ENCODE results near the gene CLDN18. TPM values are rescaled to one million over a fixed set of nuclear protein-coding genes. Genes with fewer than 3 reads are reported as not detected.
A peak's percentile ranks its signal among the peaks of the same experiment; 100 is the strongest.

The CLDN18 gene
- under 0.01 TPM in 1 of 2 replicates, not detected in the other for total RNA-seq (2012; rRNA removed)

- no peak within 1 kb of the TSS for H3K4me2 ChIP-seq (ENCODE audit: low read length)
- H3K27me3 ChIP-seq (ENCODE audit: control insufficient read depth, insufficient read depth, low read length): no peaks in the 10 kb centered on the region
- no peak within 1 kb of the TSS for H3K9ac ChIP-seq (ENCODE audit: low read depth, low read length)
- H3K4me3 ChIP-seq (ENCODE audit: low read length): no peak within 1 kb of the TSS
- H3K9me3 ChIP-seq (replicated peaks; ENCODE audit: low read length): no peaks in the 10 kb centered on the region
- no peaks in the 10 kb centered on the region for H3K36me3 ChIP-seq (ENCODE audit: insufficient read depth, low read length)
- no peaks in the 10 kb centered on the region for H3K4me1 ChIP-seq (ENCODE audit: control insufficient read depth, insufficient read depth, low read length)
These were observed at the start of gene CLDN18 for GRCh38 chr3:138009476-138010272. CLDN18 (plus strand) TSS chr3:138010165; CDS start chr3:138010226, 61 bp downstream.

- H3K4me2 ChIP-seq (ENCODE audit: low read length): no peak overlapping the region
These were observed 47.7 kb upstream of the CLDN18 start for GRCh38 chr3:137962251-137962650.

GRCh38 chr3:137963463-137963862, 46.5 kb upstream of the CLDN18 start:
- Histone ChIP-seq H3K9me3 (replicated peaks; ENCODE audit: low read length) (no peaks in the 10 kb centered on the region), H3K4me1 (ENCODE audit: control insufficient read depth, insufficient read depth, low read length) (no peaks in the 10 kb centered on the region), H3K4me2 (ENCODE audit: low read length) (no peak overlapping the region), H3K9ac (ENCODE audit: low read depth, low read length) (no peak overlapping the region), H3K36me3 (ENCODE audit: insufficient read depth, low read length) (no peaks in the 10 kb centered on the region), H3K4me3 (ENCODE audit: low read length) (no peak overlapping the region), H3K27me3 (ENCODE audit: control insufficient read depth, insufficient read depth, low read length) (peaks cover 13% of the 10 kb centered on the region)

More at GRCh38 chr3:137962251-137962650, 47.7 kb upstream of the CLDN18 start:
- no peak overlapping the region for H3K4me3 ChIP-seq (ENCODE audit: low read length)
- H3K36me3 ChIP-seq (ENCODE audit: insufficient read depth, low read length): no peaks in the 10 kb centered on the region
- no peaks in the 10 kb centered on the region for H3K4me1 ChIP-seq (ENCODE audit: control insufficient read depth, insufficient read depth, low read length)
- no peak overlapping the region for H3K9ac ChIP-seq (ENCODE audit: low read depth, low read length)
- H3K27me3 ChIP-seq (ENCODE audit: control insufficient read depth, insufficient read depth, low read length): peaks cover 23% of the 10 kb centered on the region
- H3K9me3 ChIP-seq (replicated peaks; ENCODE audit: low read length): no peaks in the 10 kb centered on the region

GRCh38 chr3:137970914-137971831, 38.8 kb upstream of the CLDN18 start:
- Histone ChIP-seq H3K9me3 (replicated peaks; ENCODE audit: low read length) (no peaks in the 10 kb centered on the region), H3K27me3 (ENCODE audit: control insufficient read depth, insufficient read depth, low read length) (peaks cover 25% of the 10 kb centered on the region), H3K9ac (ENCODE audit: low read depth, low read length) (no peak overlapping the region), H3K36me3 (ENCODE audit: insufficient read depth, low read length) (no peaks in the 10 kb centered on the region), H3K4me2 (ENCODE audit: low read length) (peak overlapping the region; percentile 55), H3K4me1 (ENCODE audit: control insufficient read depth, insufficient read depth, low read length) (no peaks in the 10 kb centered on the region), H3K4me3 (ENCODE audit: low read length) (no peak overlapping the region)

- Histone ChIP-seq H3K4me3 (ENCODE audit: low read length) (no peak overlapping the region), H3K9me3 (replicated peaks; ENCODE audit: low read length) (no peaks in the 10 kb centered on the region), H3K4me2 (ENCODE audit: low read length) (no peak overlapping the region)
These were observed 37.6 kb upstream of the CLDN18 start for GRCh38 chr3:137972396-137972795.

GRCh38 chr3:137978328-137978727, 31.6 kb upstream of the CLDN18 start:
- Histone ChIP-seq H3K9ac (ENCODE audit: low read depth, low read length) (no peak overlapping the region), H3K4me1 (ENCODE audit: control insufficient read depth, insufficient read depth, low read length) (no peaks in the 10 kb centered on the region), H3K36me3 (ENCODE audit: insufficient read depth, low read length) (no peaks in the 10 kb centered on the region), H3K4me3 (ENCODE audit: low read length) (no peak overlapping the region), H3K4me2 (ENCODE audit: low read length) (no peak overlapping the region), H3K27me3 (ENCODE audit: control insufficient read depth, insufficient read depth, low read length) (peaks cover 6% of the 10 kb centered on the region), H3K9me3 (replicated peaks; ENCODE audit: low read length) (no peaks in the 10 kb centered on the region)

More at GRCh38 chr3:137972396-137972795, 37.6 kb upstream of the CLDN18 start:
- Histone ChIP-seq H3K36me3 (ENCODE audit: insufficient read depth, low read length) (no peaks in the 10 kb centered on the region), H3K9ac (ENCODE audit: low read depth, low read length) (no peak overlapping the region), H3K4me1 (ENCODE audit: control insufficient read depth, insufficient read depth, low read length) (no peaks in the 10 kb centered on the region), H3K27me3 (ENCODE audit: control insufficient read depth, insufficient read depth, low read length) (peaks cover 25% of the 10 kb centered on the region)

GRCh38 chr3:137987723-137988122, 22.2 kb upstream of the CLDN18 start:
- H3K9ac ChIP-seq (ENCODE audit: low read depth, low read length): no peak overlapping the region
- no peaks in the 10 kb centered on the region for H3K4me1 ChIP-seq (ENCODE audit: control insufficient read depth, insufficient read depth, low read length)
- no peak overlapping the region for H3K4me3 ChIP-seq (ENCODE audit: low read length)
- H3K9me3 ChIP-seq (replicated peaks; ENCODE audit: low read length): no peaks in the 10 kb centered on the region
- H3K4me2 ChIP-seq (ENCODE audit: low read length): no peak overlapping the region
- no peaks in the 10 kb centered on the region for H3K36me3 ChIP-seq (ENCODE audit: insufficient read depth, low read length)
- H3K27me3 ChIP-seq (ENCODE audit: control insufficient read depth, insufficient read depth, low read length): no peaks in the 10 kb centered on the region

- no peaks in the 10 kb centered on the region for H3K27me3 ChIP-seq (ENCODE audit: control insufficient read depth, insufficient read depth, low read length)
- no peak overlapping the region for H3K4me3 ChIP-seq (ENCODE audit: low read length)
- H3K4me1 ChIP-seq (ENCODE audit: control insufficient read depth, insufficient read depth, low read length): no peaks in the 10 kb centered on the region
- no peaks in the 10 kb centered on the region for H3K9me3 ChIP-seq (replicated peaks; ENCODE audit: low read length)
- no peak overlapping the region for H3K4me2 ChIP-seq (ENCODE audit: low read length)
- H3K36me3 ChIP-seq (ENCODE audit: insufficient read depth, low read length): no peaks in the 10 kb centered on the region
- H3K9ac ChIP-seq (ENCODE audit: low read depth, low read length): no peak overlapping the region
These were observed 21.8 kb upstream of the CLDN18 start for GRCh38 chr3:137988152-137988551.

GRCh38 chr3:137988982-137989381, 21.0 kb upstream of the CLDN18 start:
- Histone ChIP-seq H3K4me1 (ENCODE audit: control insufficient read depth, insufficient read depth, low read length) (no peaks in the 10 kb centered on the region), H3K4me2 (ENCODE audit: low read length) (no peak overlapping the region), H3K9ac (ENCODE audit: low read depth, low read length) (no peak overlapping the region), H3K27me3 (ENCODE audit: control insufficient read depth, insufficient read depth, low read length) (no peaks in the 10 kb centered on the region), H3K4me3 (ENCODE audit: low read length) (no peak overlapping the region), H3K36me3 (ENCODE audit: insufficient read depth, low read length) (no peaks in the 10 kb centered on the region), H3K9me3 (replicated peaks; ENCODE audit: low read length) (no peaks in the 10 kb centered on the region)

GRCh38 chr3:137990427-137990826, 19.5 kb upstream of the CLDN18 start:
- H3K36me3 ChIP-seq (ENCODE audit: insufficient read depth, low read length): no peaks in the 10 kb centered on the region
- no peaks in the 10 kb centered on the region for H3K9me3 ChIP-seq (replicated peaks; ENCODE audit: low read length)
- no peak overlapping the region for H3K4me2 ChIP-seq (ENCODE audit: low read length)
- no peaks in the 10 kb centered on the region for H3K27me3 ChIP-seq (ENCODE audit: control insufficient read depth, insufficient read depth, low read length)
- H3K9ac ChIP-seq (ENCODE audit: low read depth, low read length): no peak overlapping the region
- H3K4me3 ChIP-seq (ENCODE audit: low read length): no peak overlapping the region
- H3K4me1 ChIP-seq (ENCODE audit: control insufficient read depth, insufficient read depth, low read length): no peaks in the 10 kb centered on the region

- Histone ChIP-seq H3K27me3 (ENCODE audit: control insufficient read depth, insufficient read depth, low read length) (peaks cover 2% of the 10 kb centered on the region), H3K4me1 (ENCODE audit: control insufficient read depth, insufficient read depth, low read length) (no peaks in the 10 kb centered on the region), H3K4me3 (ENCODE audit: low read length) (no peak overlapping the region), H3K9me3 (replicated peaks; ENCODE audit: low read length) (no peaks in the 10 kb centered on the region), H3K9ac (ENCODE audit: low read depth, low read length) (no peak overlapping the region), H3K36me3 (ENCODE audit: insufficient read depth, low read length) (no peaks in the 10 kb centered on the region), H3K4me2 (ENCODE audit: low read length) (no peak overlapping the region)
These were observed 17.4 kb upstream of the CLDN18 start for GRCh38 chr3:137992592-137992991.

All from skeletal muscle satellite cell (primary cell).